Myocyte (in vitro differentiated cells): ENCODE measurements around the gene PTPRB. TPM values are rescaled to one million over a fixed set of nuclear protein-coding genes. Genes with fewer than 3 reads are reported as not detected.

Source experiments
- DNase-seq: peaks from one replicate; pipeline ENCODE4 v3.0.0-alpha.2; 2012; ENCODE audit warnings: low read depth
- total RNA-seq: library from RNA; depleted of rRNA; stranded (reverse); fragments of >200 nt; gene quantifications from 2 replicates; pipeline ENCODE4 v1.2.3, GENCODE V29; 2014

The PTPRB gene
- total RNA-seq, 1 donor from 2014 or later: 2.0 TPM

- no peak for DNase-seq
Measured at GRCh38 chr12:70598467-70599193, 38.6 kb downstream of the PTPRB start.

GRCh38 chr12:70592664-70593063 lies 44.6 kb downstream of the PTPRB start:
- DNase-seq: no peak

GRCh38 chr12:70590549-70591226 lies 46.5 kb downstream of the PTPRB start:
- DNase-seq: no peak

- peak; percentile 79 for DNase-seq
Measured at GRCh38 chr12:70590051-70590450, 47.2 kb downstream of the PTPRB start.

GRCh38 chr12:70584332-70584731 lies 52.9 kb downstream of the PTPRB start:
- no peak for DNase-seq

GRCh38 chr12:70583251-70583650 lies 54.0 kb downstream of the PTPRB start:
- no peak for DNase-seq

GRCh38 chr12:70581208-70581607 lies 56.0 kb downstream of the PTPRB start:
- DNase-seq: no peak

- no peak for DNase-seq
Measured at GRCh38 chr12:70577283-70577634, 60.0 kb downstream of the PTPRB start.

- DNase-seq: peak; percentile 78
Measured at GRCh38 chr12:70576341-70577282, 60.6 kb downstream of the PTPRB start.

- DNase-seq: no peak
Measured at GRCh38 chr12:70571705-70572268, 65.4 kb downstream of the PTPRB start.

- DNase-seq: no peak
Measured at GRCh38 chr12:70571029-70571428, 66.2 kb downstream of the PTPRB start.

- DNase-seq: no peak
Measured at GRCh38 chr12:70561550-70561949, 75.7 kb downstream of the PTPRB start.

- no peak for DNase-seq
Measured at GRCh38 chr12:70560671-70561070, 76.6 kb downstream of the PTPRB start.

GRCh38 chr12:70559390-70559789 lies 77.8 kb downstream of the PTPRB start:
- DNase-seq: no peak

- no peak for DNase-seq
Measured at GRCh38 chr12:70557583-70558191, 79.5 kb downstream of the PTPRB start.

GRCh38 chr12:70556179-70556869 lies 80.9 kb downstream of the PTPRB start:
- DNase-seq: peak; percentile 51

- no peak for DNase-seq
Measured at GRCh38 chr12:70555081-70555480, 82.1 kb downstream of the PTPRB start.

- no peak for DNase-seq
Measured at GRCh38 chr12:70553391-70553859, 83.8 kb downstream of the PTPRB start.

GRCh38 chr12:70551731-70552130 lies 85.5 kb downstream of the PTPRB start:
- no peak for DNase-seq

- DNase-seq: no peak
Measured at GRCh38 chr12:70550180-70550577, 87.0 kb downstream of the PTPRB start.
